ENCODE data around the gene SORBS2.

- no peak for TF ChIP-seq CTCF (IDR thresholded peaks at IDR 0.05)
- TF ChIP-seq EP300 (IDR thresholded peaks at IDR 0.05): no peak
Observed at GRCh38 chr4:185638548-185639301, 173.3 kb downstream of the SORBS2 start.
